Body of pancreas (tissue), 4 donors: ENCODE measurements around the gene FDPS. TPM values are rescaled to one million over a fixed set of nuclear protein-coding genes. Genes with fewer than 3 reads are reported as not detected.
A peak's percentile ranks its signal among the peaks of the same experiment; 100 is the strongest.

ENCODE experiments used
- ATAC-seq: fragments of 150-250 bp; one replicate; pipeline ENCODE4 v1.9.1; 2016
- DNase-seq, 4 donors: peaks; one replicate each; pipeline ENCODE4 v3.0.0-alpha.2; 2019
- H3K27ac ChIP-seq, 4 donors: fragments of 200-600 bp; sonication (generic); 1 replicate in 3 of 4; 2 replicates in 1 of 4; pipeline versions ENCODE4 v1.5.1 to v1.6.1; 2016 to 2019; ENCODE audit warnings: mild to moderate bottlenecking in 1 of 4, mixed read lengths in 1 of 4, moderate library complexity in 1 of 4
- H3K27me3 ChIP-seq, 2 donors: fragments of 200-600 bp; sonication (generic); one replicate each; pipeline ENCODE4 v1.6.0; 2016; ENCODE audit warnings: mild to moderate bottlenecking in 1 of 2
- H3K36me3 ChIP-seq, 2 donors: fragments of 200-600 bp; sonication (generic); replicated peaks in 1 of 2; 2 replicates each; pipeline ENCODE4 v1.5.1; 2016; ENCODE audit warnings: low read depth in 2 of 2; ENCODE audit not compliant: insufficient read depth in 1 of 2
- H3K4me1 ChIP-seq: fragments of 200-600 bp; sonication (generic); one replicate; pipeline ENCODE4 v1.6.0; 2016
- H3K4me3 ChIP-seq, 2 donors: fragments of 200-600 bp; sonication (generic); 1 replicate in 1 of 2; 2 replicates in 1 of 2; pipeline ENCODE4 v1.5.1; 2016 to 2019
- H3K9me3 ChIP-seq, 3 donors: fragments of 200-600 bp; sonication (generic); 1 replicate in 2 of 3; 2 replicates in 1 of 3; pipeline ENCODE4 v1.5.1; 2016
- POLR2A ChIP-seq, 3 donors: fragments of 450-650 bp; IDR thresholded peaks; one replicate each; pipeline ENCODE4 v1.6.1; 2016; ENCODE audit warnings: antibody characterized with exemption in 3 of 3, mild to moderate bottlenecking in 2 of 3
- WGBS, 2 donors: methylation state at CpG; one replicate each; pipeline ENCODE4 v1.1.5; 2017; 5-methylcytosine and 5-hydroxymethylcytosine counted together
- intact Hi-C: fragments of 100-400 bp; cut with DNase I; formaldehyde crosslinking; loops from one replicate; pipeline ENCODE4 v1.15.1; 2023
- total RNA-seq, 2 donors: library from RNA; depleted of rRNA; stranded (reverse); fragments of >200 nt; gene quantifications; one replicate each; pipeline ENCODE4 v1.1.0, GENCODE V29; 2016
- TF ChIP-seq, protein P1 (sequence below), 7 experiments: fragments of 450-650 bp in 4 of 7; fragments of 200-600 bp in 3 of 7; sonication (generic) in 3 of 7; IDR thresholded peaks; one replicate each; pipeline ENCODE4 v1.5.1; 2016 to 2019; ENCODE audit warnings: antibody characterized with exemption in 7 of 7

FDPS gene
- total RNA-seq = 10 to 100 TPM; 59.7 to 94.3 TPM

DNA sequence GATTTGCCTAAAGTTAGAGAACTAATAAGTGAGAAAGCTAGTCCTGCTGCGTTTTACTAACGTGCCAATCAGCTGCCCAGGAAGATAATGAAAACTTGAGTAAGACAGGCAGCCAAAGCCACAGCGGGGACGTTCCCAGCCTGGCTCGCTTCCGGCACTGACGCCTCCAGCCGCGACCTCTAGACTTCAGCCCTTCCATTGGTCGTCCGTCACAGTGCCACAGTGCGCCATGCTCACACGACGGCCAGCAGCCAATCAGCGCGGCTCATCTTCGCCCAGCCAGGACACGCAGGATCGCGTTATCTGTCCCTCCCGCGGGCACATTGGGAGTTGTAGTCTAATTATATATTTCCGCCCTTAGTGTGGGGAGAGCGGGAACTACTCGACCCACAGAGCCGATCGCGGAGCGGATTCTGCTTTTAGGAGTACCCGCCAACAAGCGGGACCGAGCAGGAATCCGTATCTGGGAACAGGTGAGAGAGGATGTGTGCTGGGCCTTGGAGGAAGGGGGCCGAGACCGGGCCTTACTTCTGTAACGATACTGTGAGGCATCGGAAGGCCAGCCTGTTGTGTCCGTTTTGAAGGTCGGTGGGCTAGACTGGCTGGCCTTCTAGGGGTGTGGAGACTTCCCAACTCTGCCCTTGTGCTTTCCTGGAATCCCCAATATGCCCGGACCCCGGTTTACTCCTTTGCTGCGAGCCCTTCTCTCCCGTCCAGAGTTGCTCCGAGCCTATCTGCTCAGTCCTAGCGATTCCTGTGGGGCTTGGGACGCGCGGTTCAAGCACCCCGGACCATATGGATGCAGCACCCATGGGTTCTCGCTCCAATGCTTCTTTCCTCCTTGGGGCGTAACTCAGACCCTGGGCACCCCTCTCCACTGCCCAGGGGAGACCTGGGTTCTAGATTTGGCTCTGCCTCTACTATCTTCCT lies at the start of gene FDPS:
Gene FDPS, plus strand, starts transcription at position 374 of the 930 bp plus-strand sequence. CDS start 924 bp downstream, outside the sequence.
- 0% methylated on average over 11 to 51 of the region's 51 CpGs for WGBS, 2 donors
- H3K27me3 ChIP-seq = no peaks in the 10 kb centered on the region
- H3K9me3 ChIP-seq = no peaks in the 10 kb centered on the region
- H3K27ac ChIP-seq = peak within 1 kb of the TSS; percentile 60 to 94 (median 86)
- H3K4me3 ChIP-seq = peak within 1 kb of the TSS; percentile 16 to 48
- DNase-seq (peak; percentile 98 to 99 (median 99)), ATAC-seq (peak; percentile 99)
- H3K36me3 ChIP-seq = no peaks in the 10 kb centered on the region
- H3K4me1 ChIP-seq = peaks cover 31% of the 10 kb centered on the region
- TF ChIP-seq POLR2A (IDR thresholded peaks at IDR 0.05) = peak; percentile 43 to 79 (median 79)
- TF ChIP-seq, protein P1, sequence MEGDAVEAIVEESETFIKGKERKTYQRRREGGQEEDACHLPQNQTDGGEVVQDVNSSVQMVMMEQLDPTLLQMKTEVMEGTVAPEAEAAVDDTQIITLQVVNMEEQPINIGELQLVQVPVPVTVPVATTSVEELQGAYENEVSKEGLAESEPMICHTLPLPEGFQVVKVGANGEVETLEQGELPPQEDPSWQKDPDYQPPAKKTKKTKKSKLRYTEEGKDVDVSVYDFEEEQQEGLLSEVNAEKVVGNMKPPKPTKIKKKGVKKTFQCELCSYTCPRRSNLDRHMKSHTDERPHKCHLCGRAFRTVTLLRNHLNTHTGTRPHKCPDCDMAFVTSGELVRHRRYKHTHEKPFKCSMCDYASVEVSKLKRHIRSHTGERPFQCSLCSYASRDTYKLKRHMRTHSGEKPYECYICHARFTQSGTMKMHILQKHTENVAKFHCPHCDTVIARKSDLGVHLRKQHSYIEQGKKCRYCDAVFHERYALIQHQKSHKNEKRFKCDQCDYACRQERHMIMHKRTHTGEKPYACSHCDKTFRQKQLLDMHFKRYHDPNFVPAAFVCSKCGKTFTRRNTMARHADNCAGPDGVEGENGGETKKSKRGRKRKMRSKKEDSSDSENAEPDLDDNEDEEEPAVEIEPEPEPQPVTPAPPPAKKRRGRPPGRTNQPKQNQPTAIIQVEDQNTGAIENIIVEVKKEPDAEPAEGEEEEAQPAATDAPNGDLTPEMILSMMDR (IDR thresholded peaks at IDR 0.05) = peak in 3 of 7 experiments; percentile 31 to 48 (median 42)
- intact Hi-C loops = no loop called here

DNA sequence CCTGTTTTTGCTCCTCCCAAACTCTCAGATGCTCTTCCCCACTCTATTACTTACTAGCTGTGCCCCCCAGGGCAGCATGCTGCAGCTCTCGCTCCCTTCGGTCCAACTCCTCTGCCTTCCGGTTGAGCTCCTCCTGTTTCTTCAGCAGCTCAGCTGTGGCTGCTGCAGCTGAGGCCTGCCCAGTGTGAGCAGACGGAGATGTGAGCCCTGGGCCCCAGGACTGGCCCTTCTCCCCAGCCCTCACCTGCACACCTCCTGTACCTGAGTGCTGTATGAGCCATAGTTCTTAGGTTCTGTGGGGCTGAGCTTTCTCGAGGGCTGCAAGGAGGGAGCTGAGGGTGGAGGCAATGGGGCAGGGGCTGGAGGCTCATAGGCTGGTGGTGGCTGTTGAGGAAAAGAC lies 48.4 kb upstream of the FDPS start:
- peaks cover 0 to 13% of the 10 kb centered on the region in 2 donors for H3K36me3 ChIP-seq
- WGBS, 2 donors = 94 to 100% methylated on average over 5 of the region's 5 CpGs
- H3K27me3 ChIP-seq = no peaks in the 10 kb centered on the region
- no peak overlapping the region for H3K27ac ChIP-seq
- intact Hi-C loops = no loop called here
- H3K4me3 ChIP-seq = no peak overlapping the region
- H3K4me1 ChIP-seq = peaks cover 33% of the 10 kb centered on the region
- no peak for ATAC-seq
- no peaks in the 10 kb centered on the region for H3K9me3 ChIP-seq
- TF ChIP-seq, protein P1 (IDR thresholded peaks at IDR 0.05) = no peak
- TF ChIP-seq POLR2A (IDR thresholded peaks at IDR 0.05) = no peak
- DNase-seq = no peak

DNA sequence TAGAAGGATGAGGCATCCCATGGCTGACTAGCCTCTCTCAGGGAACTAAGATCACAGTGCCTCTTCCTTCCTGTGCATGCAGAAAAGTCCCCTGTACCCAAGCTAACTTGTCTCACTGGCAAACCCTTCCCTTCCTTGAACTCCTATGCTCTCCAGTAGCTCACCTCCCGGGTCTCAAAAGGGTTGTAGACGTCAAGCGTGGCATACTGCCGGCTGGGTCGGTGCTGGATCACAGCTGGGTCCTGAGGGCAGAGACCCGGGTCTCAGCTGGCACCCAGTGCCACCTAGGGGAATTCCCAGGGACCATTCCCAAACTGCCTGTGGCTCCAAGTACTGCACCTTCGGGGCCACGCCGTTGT lies 47.2 kb upstream of the FDPS start:
- DNase-seq = peak in 1 of 4 donors; percentile 29
- Histone ChIP-seq H3K4me3 (peak overlapping the region; percentile 24 to 52), H3K4me1 (peaks cover 24% of the 10 kb centered on the region), H3K9me3 (no peaks in the 10 kb centered on the region), H3K36me3 (peaks cover 0 to 18% of the 10 kb centered on the region in 2 donors), H3K27me3 (no peaks in the 10 kb centered on the region), H3K27ac (peak overlapping the region; percentile 19 to 80 (median 71))
- intact Hi-C loops = no loop called here
- 0 to 1% methylated on average over 9 of the region's 9 CpGs for WGBS, 2 donors
- ATAC-seq = peak; percentile 3
- TF ChIP-seq, protein P1 (IDR thresholded peaks at IDR 0.05) = peak in 2 of 7 experiments; percentile 9 to 14
- no peak for TF ChIP-seq POLR2A (IDR thresholded peaks at IDR 0.05)

DNA sequence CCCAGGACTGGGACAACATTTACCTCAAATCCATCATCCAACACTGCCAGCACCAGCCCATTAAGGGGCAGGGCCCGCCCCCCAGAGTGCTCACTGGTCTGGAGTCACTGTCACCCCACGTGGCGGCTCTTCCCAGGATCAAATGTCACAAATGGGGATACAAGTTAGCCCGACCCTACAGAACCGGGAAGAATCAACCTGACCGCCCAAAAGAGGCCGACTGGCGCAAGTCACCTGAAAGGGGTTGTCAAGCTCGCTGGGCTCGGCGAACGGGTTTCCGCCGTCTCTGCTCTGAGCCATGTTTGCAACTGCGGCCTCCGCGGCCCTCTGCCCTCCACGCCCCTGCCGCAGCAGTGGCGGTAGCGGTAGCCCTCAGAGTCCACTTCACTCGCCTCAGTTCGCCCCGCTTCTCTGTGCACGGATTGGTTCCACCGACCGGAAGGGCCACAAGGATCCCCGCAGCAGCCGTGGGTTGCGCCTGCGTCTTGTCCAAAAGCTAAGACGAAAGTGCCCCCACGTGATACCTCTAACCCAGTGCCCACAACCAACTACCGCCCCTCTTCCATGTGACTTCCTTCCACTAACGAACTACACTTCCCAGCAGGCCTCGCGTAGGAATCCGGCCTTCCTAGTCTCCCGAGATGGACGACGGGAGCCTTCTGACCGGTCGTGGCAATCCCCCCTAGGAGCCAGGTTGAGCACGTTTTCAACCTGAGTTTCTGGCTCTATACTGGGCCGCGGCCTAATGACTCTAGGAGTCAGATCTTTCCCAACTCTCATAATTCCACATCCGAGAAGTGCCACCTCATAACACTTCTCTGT lies 46.6 kb upstream of the FDPS start, which contains the start of gene SCAMP3:
Gene SCAMP3, minus strand, starts transcription at position 509 of the 822 bp plus-strand sequence. Its CDS starts 209 bp downstream, at position 300.
- H3K36me3 ChIP-seq = peaks cover 0 to 24% of the 10 kb centered on the region in 2 donors

More for the DNA sequence above, 46.6 kb upstream of the FDPS start, which contains the start of gene SCAMP3:
- WGBS, 2 donors = 0 to 1% methylated on average over 24 to 47 of the region's 47 CpGs
- intact Hi-C loops = no loop called here
- Histone ChIP-seq H3K27ac (peak within 1 kb of the TSS; percentile 19 to 80 (median 71)), H3K4me1 (peaks cover 24% of the 10 kb centered on the region), H3K9me3 (no peaks in the 10 kb centered on the region), H3K4me3 (peak within 1 kb of the TSS; percentile 24 to 52), H3K27me3 (no peaks in the 10 kb centered on the region)
- peak; percentile 45 to 83 (median 80) for TF ChIP-seq POLR2A (IDR thresholded peaks at IDR 0.05)
- TF ChIP-seq, protein P1 (IDR thresholded peaks at IDR 0.05) = peak in 1 of 7 experiments; percentile 14
- DNase-seq = peak; percentile 94 to 98 (median 96)
- peak; percentile 99 for ATAC-seq
